Measurements from ENCODE around the gene RFC5.
"Not testable (repeated sequence)": the region's sequence is repeated elsewhere in the genome, so short reads cannot be mapped to it uniquely, and the experiment has no call there.

Gene RFC5

GRCh38 chr12:118052324-118053070 is 36.0 kb downstream of the RFC5 start:
- no peak for DNase-seq (ENCODE audit: low read depth in 3 of 3)

GRCh38 chr12:118053071-118053985 is 36.8 kb downstream of the RFC5 start:
- no peak for DNase-seq (ENCODE audit: low read depth in 3 of 3)

GRCh38 chr12:118055144-118055557 is 38.6 kb downstream of the RFC5 start:
- peak in 2 of 3 experiments; percentile 39 to 43 for DNase-seq (ENCODE audit: low read depth in 3 of 3)

- no peak for DNase-seq (ENCODE audit: low read depth in 3 of 3)
Measured at GRCh38 chr12:118055865-118056773, 39.6 kb downstream of the RFC5 start.

- no peak for DNase-seq (ENCODE audit: low read depth in 3 of 3)
Measured at GRCh38 chr12:118058227-118058626, 41.7 kb downstream of the RFC5 start.

- DNase-seq (ENCODE audit: low read depth in 3 of 3): no peak
Measured at GRCh38 chr12:118058881-118059280, 42.4 kb downstream of the RFC5 start.

- DNase-seq (ENCODE audit: low read depth in 3 of 3): no peak
Measured at GRCh38 chr12:118059341-118060191, 43.1 kb downstream of the RFC5 start.

- DNase-seq (ENCODE audit: low read depth in 3 of 3): no peak
Measured at GRCh38 chr12:118060301-118061010, 44.0 kb downstream of the RFC5 start.

GRCh38 chr12:118061011-118061872 is 44.7 kb downstream of the RFC5 start, which contains the start of gene WSB2:
WSB2 (minus strand) TSS chr12:118061179; CDS start chr12:118061048, 131 bp downstream.
- DNase-seq (ENCODE audit: low read depth in 3 of 3): peak; percentile 51 to 61 (median 56)

GRCh38 chr12:118061873-118062843 is 45.7 kb downstream of the RFC5 start:
- no peak for DNase-seq (ENCODE audit: low read depth in 3 of 3)

- DNase-seq (ENCODE audit: low read depth in 3 of 3): no peak
Measured at GRCh38 chr12:118063576-118064391, 47.3 kb downstream of the RFC5 start.

- no peak for DNase-seq (ENCODE audit: low read depth in 3 of 3)
Measured at GRCh38 chr12:118064608-118065007, 48.1 kb downstream of the RFC5 start.

- DNase-seq (ENCODE audit: low read depth in 3 of 3): no peak
Measured at GRCh38 chr12:118065380-118065779, 48.9 kb downstream of the RFC5 start.

GRCh38 chr12:118068445-118068844 is 51.9 kb downstream of the RFC5 start:
- DNase-seq (ENCODE audit: low read depth in 3 of 3): no peak

GRCh38 chr12:118070650-118071049 is 54.1 kb downstream of the RFC5 start:
- no peak for DNase-seq (ENCODE audit: low read depth in 3 of 3)

GRCh38 chr12:118073768-118074167 is 57.3 kb downstream of the RFC5 start:
- DNase-seq (ENCODE audit: low read depth in 3 of 3): no peak

- not testable (repeated sequence) for DNase-seq (ENCODE audit: low read depth in 3 of 3)
Measured at GRCh38 chr12:118081521-118081920, 65.0 kb downstream of the RFC5 start.
